MV-4-11 (cell line): ENCODE results near the gene NDNF.

ENCODE experiments used
- DNase-seq: peaks from one replicate; lab custom pipeline; 2025; lab: John Stamatoyannopoulos, UW

The NDNF gene

DNA sequence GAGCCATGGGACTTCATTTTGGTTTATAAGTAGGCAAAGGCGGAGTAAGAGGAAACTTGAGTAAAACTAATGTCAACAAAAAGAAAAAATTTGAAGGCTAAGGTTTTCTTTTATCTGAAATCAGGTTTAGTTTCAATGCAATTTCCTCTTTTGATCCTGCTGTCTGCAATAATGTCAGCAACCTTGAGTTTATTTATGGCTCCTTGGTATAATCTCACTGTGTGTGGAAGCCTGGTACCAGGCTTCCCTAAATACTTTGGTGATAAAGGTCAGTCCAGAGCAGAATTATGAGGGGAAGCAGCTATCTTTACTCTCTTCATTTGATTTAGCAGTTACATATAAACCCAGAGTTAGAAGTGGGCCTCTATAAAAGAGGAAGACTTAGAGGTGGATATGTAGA is 57.8 kb downstream of the NDNF start:
- DNase-seq = peak; percentile 33

DNA sequence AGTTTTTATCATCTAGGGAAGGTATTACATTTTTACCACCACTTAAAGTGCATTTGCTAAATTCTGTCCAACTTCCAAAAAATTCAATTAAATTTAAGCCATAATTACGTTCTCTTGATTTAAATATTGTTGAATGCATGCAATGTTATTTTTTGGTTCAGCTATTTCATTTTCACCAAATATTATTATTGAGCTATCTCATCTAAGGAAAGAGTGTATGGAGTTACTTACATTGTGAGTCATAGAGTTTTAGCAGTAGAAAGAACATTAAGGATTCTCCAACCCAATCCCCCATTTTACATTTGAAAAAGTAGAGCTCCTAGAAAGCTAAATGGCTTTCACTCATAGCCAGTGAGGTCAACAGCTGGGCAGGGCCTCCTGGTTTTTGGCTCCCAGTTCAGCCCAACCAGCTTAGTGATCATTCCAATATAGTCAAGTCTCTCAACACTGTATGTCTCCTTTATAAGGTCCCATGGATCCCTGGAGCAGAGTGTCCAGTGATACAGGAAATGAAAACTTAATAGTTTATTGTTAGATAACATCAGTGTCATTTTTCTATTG is 60.5 kb downstream of the NDNF start:
- DNase-seq = no peak

DNA sequence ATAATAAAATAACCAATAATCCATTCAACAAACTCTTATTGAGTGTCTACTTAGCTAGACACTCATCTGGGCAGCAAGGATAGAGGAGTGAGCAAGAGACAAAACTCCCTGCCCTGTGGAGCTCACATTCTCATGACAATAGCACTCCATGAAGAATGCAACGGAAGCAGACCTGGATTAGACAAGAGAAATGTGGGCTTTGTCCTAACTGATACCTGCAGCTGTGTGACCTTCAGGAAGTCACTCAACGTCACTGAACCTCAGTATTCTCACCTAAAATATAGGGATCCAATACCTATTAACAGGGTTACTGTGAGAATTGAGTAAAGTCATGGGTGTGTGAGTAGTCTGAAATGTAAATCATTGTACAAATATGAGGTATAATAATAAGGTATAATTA is 61.2 kb downstream of the NDNF start:
- no peak for DNase-seq

DNA sequence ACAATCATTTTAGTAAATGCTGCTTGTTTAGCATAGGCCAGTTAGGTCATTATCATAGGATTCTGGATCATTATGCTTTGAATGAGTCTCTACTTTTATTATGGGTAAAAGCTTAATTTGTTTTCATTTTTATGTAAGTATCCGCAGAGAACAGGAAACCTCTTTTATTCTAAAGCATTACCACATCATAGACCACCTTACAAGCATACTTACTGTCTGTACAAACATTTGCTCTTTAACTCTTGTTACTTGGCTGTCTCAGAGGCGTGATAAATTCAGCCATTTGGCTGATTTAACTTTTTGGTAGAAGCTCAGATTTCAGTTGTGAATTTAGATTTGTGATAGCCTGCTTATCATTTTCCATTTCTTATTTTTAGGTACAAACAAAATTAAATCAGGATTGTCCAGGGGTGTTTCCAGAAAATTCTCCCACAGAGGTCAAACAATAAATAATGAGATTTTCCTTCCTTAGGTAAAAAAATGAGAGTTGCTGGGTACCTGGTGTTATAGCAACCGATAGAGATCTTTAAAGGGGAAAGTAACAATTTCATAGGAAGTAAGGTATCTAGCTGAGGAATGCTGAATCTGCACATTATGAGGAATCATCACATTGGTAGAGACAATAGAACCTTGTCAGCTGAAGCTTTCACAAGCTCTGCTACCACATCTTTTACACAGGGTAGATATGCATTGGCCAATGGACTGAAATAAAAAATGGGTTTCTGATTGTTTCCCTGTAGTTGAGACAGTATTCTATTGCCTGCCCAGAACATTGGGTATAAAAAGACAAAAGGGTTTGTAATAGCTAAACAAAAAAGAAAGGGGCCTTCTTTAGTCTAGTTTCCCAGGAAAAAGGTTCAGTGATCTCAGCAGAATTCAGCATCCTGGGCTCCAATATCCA is 62.5 kb downstream of the NDNF start:
- no peak for DNase-seq

DNA sequence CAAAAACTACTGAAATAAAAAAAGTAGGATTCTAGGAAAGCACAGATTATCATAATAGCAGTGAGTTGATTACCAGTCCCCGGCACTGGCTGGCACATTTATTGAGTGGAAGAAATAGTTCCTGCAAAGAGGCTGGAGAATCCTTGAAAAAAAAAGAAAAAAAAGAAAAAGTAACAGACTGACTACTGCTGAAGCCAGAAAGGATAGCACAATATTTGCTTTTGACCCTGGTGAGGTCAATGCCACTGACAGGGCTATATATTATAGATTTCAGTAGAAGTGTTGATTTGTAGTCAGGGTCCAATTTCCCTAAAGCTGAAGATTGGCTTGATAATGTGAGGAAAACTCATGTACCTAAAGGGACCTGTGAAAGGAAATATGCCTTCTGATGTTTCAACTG is 64.7 kb downstream of the NDNF start:
- no peak for DNase-seq

DNA sequence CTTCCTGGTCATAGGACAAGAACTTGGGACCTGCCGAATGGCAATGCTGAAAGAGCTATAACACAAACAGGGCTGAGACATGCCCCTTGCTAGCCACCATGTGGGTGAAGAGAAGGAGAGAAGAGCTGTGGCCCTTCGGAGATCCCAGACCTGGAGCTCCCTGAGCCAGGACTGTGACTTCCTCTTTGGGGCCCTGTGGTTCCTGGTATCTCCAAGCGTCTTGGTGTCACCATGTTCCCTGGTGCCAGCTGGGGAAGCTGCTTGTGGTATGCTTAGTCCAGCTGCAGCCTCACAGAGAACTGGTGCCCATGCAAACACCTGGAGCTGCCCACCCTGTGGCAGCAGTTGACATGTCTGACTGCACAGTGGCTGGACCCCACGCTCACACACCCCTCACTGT is 68.5 kb downstream of the NDNF start:
- DNase-seq = peak; percentile 60

DNA sequence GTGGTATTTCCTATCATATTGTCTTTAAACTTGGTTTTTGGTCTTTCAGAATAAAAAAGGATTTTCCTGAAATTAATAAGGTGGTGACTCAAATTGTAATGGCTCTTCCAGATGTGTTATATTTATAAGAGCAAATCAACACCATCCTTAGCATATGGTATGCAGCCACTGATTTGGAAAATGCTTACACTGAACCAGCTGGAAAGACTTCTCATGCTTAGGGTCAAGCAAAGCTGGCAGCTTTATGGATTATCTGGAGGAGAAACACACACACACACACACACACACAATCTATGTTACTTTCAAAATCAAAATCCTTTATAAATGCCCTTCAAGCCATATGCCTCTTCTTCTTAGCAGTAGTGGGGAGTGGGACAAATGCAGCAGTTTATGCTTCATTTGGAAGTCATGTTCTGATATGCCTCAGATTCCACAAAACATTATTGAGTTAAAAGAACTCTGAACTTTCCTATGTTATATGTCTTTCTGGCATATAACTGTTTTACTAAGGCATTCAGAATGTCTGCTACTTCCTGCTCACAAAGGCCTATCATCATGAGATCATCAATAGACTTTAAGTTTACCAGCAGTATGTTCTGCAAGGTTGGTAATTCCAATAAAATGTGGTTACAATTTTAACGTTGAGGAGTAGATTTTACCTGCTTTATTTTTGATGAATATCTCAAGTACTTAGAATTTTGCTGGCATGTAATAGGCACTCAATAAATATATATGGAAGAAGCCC is 76.9 kb downstream of the NDNF start:
- no peak for DNase-seq

DNA sequence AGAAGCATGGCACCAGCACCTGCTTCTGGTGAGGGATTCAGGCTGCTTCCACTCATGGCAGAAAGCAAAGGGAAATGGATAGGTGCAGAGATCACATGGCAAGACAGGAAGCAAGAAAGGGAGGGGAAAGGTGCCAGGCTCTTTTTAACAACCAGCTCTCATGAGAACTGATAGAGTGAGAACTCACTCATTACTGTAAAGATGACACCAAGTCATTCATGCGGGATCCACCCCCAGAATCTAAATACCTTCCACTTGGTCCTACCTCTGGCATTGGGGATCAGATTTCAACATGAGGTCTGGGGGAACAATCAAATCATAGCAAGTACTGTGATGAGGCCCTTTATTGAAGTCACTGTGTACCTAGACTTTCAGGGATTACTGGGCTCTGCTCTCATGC is 77.8 kb downstream of the NDNF start:
- no peak for DNase-seq

DNA sequence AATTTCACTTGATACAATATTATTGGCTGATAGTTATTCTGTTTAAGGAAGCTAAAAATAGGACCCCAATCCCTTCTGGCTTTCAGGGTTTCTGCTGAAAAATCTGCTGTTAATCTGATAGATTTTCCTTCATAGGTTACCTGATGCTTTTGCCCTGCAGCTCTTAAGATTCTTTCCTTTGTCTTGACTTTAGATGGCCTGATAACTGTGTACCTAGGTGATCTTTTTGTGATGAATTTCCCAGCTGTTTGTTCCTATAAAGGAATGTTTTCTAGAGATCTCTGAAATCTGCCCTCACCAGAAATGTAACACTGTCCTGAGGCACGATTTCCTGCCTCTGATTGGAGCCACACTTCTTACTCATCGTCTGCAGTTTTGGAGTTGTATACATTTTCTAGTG is 80.5 kb downstream of the NDNF start:
- DNase-seq = no peak

DNA sequence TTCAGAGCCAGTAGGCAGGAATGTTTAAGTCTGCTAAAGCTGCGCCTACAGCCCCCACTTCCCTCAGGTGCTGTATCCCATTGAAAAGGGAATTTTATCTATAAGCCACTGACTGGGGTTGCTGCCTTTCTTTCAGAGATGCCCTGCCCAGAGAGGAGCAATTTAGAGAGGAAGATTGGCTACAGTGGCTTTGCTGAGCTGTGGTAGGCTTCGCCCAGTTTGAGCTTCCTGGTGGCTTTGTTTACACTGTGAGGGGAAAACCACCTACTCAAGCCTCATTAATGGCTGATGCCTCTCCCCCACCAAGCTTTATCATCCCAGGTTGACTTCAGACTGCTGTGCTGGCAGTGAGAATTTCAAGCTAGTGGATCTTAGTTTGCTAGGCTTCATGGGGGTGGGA is 82.1 kb downstream of the NDNF start:
- DNase-seq = no peak
